Stimulated activated CD4-positive, alpha-beta T cell treated with anti-CD3 and anti-CD28 coated beads, Interleukin-15, amount 100 ng/mL, for 24 hours (primary cell): ENCODE data around the gene SUSD3.
"Not testable (repeated sequence)": the region's sequence is repeated elsewhere in the genome, so short reads cannot be mapped to it uniquely, and the experiment has no call there.

Experiments
- DNase-seq: peaks from one replicate; pipeline ENCODE4 v3.0.0-alpha.2; 2020

SUSD3 gene

DNA sequence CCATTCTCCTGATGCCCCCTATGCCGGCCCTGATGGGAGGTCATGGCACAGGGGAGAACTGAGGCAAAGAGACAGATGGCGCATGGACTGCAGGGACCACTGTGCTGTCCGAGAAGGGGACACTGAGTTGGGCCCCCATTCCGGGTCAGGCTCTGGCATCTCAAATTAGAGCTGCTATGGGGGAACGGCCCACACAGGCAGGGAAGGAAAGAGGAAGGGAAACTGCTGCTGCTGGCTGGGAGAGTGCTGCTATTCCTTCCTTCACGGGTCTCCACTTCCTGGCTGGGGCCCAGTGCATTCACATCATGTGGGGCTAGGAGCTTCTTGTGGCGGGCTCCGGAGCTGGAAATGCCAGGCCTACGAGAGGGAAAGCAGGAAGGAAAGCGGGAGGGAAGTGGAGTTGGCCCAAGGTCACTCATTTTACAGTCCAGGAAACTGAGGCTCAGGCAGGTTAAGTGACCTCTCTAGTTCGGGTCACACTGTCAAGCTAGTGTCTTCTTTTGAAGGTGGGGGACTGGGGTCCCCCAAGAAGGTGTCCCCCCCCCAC lies 36.2 kb downstream of the SUSD3 start:
- no peak for DNase-seq

GRCh38 chr9:93095205-93096130 lies 37.0 kb downstream of the SUSD3 start:
- peak; percentile 100 for DNase-seq

GRCh38 chr9:93096131-93096802 lies 37.8 kb downstream of the SUSD3 start, which contains the start of gene CARD19:
Gene CARD19 (plus strand): TSS chr9:93096217. CDS start chr9:93096346, 129 bp downstream.
- DNase-seq, result peak; percentile 68

DNA sequence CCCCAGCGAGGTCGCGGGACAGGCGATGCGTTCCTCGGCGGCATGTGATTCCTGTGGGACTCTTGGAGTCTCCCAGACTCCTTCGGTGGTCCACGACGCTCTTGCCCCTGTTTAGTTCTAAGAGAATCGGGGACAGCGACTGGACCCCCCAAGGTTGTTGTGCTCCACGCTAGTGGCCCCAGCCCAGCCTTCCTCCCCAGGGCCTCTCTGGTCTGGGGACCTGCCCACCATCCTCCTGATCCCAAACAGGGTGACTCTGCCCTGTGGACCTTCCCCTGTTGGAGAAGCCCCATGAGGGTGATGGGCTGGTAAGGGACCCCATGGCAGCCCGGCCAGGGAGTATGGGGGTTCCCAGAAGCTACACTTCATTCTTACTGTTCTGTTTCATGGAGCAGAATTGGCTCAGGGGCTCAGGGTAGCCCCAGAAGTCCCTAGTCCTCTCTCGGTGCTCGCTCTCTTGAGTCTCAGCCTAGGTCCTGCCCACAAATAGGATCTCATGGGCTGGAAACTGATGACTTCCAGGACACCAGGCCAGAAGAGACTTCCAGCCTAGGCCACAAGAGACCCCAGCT lies 38.4 kb downstream of the SUSD3 start:
- no peak for DNase-seq

GRCh38 chr9:93097511-93098201 lies 39.2 kb downstream of the SUSD3 start:
- DNase-seq, result no peak

- DNase-seq, result peak; percentile 79
Observed at GRCh38 chr9:93098236-93098946, 39.9 kb downstream of the SUSD3 start.

- no peak for DNase-seq
Observed at GRCh38 chr9:93099551-93100275, 41.2 kb downstream of the SUSD3 start.

DNA sequence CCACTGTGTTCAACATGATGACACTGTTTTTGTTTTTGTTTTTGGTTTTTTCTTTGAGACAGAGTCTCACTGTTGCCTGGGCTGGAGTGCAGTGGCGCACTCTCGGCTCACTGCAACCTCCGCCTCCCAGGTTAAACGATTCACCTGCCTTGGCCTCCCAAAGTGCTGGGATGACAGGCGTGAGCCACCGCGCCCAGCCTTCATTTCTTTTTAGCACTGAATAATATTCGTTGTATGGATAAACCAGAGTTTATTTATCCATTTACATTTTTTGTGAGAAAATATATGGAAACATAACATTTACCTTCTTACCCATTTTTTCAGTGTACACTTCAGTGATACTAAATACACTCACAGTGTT lies 41.8 kb downstream of the SUSD3 start:
- no peak for DNase-seq

DNA sequence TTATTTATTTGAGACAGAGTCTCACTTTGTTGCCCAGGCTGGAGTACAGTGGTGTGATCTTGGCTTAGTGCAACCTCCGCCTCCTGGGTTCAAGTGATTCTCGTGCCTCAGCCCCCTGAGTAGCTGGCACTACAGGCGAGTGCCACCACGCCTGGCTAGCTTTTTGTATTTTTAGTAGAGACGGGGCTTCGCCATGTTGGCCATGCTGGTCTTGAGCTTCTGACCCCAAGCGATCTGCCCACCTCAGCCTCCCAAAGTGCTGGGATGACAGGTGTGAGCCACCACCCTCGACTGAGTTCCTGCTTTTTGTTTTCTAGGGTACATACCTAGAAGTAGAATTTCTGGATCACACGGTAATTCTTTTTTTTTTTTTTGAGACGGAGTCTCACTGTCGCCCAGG lies 42.6 kb downstream of the SUSD3 start:
- not testable (repeated sequence) for DNase-seq

- DNase-seq, result no peak
Observed at GRCh38 chr9:93105620-93106019, 47.1 kb downstream of the SUSD3 start.

GRCh38 chr9:93107151-93107824 lies 48.8 kb downstream of the SUSD3 start:
- no peak for DNase-seq

DNA sequence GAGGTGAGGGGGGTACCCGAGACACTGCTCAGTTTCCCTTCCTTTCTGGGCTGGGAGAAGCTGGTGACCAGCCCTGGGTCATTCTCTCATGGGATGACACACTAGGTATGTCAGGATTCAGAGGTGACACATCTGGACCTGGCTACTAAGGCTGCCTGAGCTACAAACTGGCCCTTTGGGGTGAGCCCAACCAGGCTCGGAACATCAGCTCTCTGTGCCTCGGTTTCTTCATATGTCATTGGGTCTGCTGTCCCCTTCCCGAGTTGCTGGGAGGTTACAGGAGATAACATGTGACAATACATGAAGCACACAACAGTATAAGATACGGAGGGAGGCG lies 49.3 kb downstream of the SUSD3 start:
- DNase-seq, result no peak

- DNase-seq, result peak; percentile 72
Observed at GRCh38 chr9:93108291-93109041, 50.0 kb downstream of the SUSD3 start.

- DNase-seq, result no peak
Observed at GRCh38 chr9:93110311-93110855, 51.9 kb downstream of the SUSD3 start.

- no peak for DNase-seq
Observed at GRCh38 chr9:93111001-93111370, 52.5 kb downstream of the SUSD3 start.

DNA sequence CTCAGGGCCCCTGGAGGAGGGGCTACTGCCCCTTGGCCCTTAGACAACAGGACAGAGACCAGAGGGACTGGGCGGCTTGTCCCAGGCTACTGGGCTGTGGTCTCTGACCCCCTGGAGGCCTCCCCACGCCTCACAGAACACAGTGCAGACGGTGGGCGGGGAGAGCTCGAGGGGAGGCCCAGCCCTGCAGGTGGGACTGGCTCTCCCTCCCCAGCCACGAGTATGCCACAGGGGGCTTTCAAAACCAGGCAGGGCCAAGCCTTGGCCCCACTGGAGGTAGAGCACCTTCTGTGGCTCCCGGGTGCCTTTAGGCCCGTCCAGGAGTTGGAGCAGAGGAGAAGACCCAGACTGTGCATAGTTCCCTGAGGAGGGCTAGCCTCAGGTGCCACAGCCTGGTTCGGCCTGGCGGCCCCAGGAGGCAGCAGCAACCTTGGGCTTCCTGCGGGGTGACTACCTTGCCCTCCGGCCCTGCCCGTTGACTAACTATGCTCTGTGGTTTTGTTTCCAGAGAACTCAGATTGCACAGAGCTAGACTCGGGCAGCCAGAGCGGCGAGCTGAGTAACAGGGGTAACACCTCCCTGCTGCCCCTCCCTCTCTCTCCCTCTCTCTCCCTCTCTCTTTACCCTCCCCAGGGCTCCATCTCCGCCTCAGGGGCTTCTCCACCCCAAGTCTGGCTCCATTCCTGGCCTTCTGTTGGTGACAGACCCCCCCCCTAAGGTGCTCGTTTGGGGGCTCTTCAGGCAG lies 53.0 kb downstream of the SUSD3 start:
- DNase-seq, result no peak

GRCh38 chr9:93112116-93112863 lies 53.8 kb downstream of the SUSD3 start:
- no peak for DNase-seq

GRCh38 chr9:93112864-93113389 lies 54.4 kb downstream of the SUSD3 start:
- DNase-seq, result no peak
